Endothelial cell (in vitro differentiated cells): ENCODE results near the gene PEX5L. TPM values are rescaled to one million over a fixed set of nuclear protein-coding genes. Genes with fewer than 3 reads are reported as not detected.

Source experiments
- DNase-seq: peaks from one replicate; pipeline ENCODE4 v3.0.0; 2021; ENCODE audit warnings: low spot score
- H3K27ac Mint-ChIP-seq: one replicate; pipeline ENCODE4 v1.8.0; 2021; ENCODE audit warnings: mixed read lengths, inconsistent platforms; ENCODE audit not compliant: unreplicated experiment
- H3K27me3 Mint-ChIP-seq: one replicate; pipeline ENCODE4 v1.8.0; 2021; ENCODE audit warnings: mild to moderate bottlenecking, moderate library complexity, mixed read lengths, inconsistent platforms; ENCODE audit not compliant: unreplicated experiment
- H3K36me3 Mint-ChIP-seq: one replicate; pipeline ENCODE4 v1.8.0; 2021; ENCODE audit warnings: mild to moderate bottlenecking, low read depth, mixed read lengths, inconsistent platforms; ENCODE audit not compliant: unreplicated experiment
- H3K4me1 Mint-ChIP-seq: one replicate; pipeline ENCODE4 v1.8.0; 2021; ENCODE audit warnings: mild to moderate bottlenecking, mixed read lengths, inconsistent platforms; ENCODE audit not compliant: unreplicated experiment
- H3K4me3 Mint-ChIP-seq: one replicate; pipeline ENCODE4 v1.8.0; 2021; ENCODE audit warnings: mild to moderate bottlenecking, mixed read lengths, inconsistent platforms; ENCODE audit not compliant: unreplicated experiment
- H3K9me3 Mint-ChIP-seq: one replicate; pipeline ENCODE4 v1.8.0; 2021; ENCODE audit warnings: mixed read lengths, inconsistent platforms; ENCODE audit not compliant: unreplicated experiment
- CTCF ChIP-seq: fragments of 200-600 bp; sonication (generic); IDR thresholded peaks from one replicate; pipeline ENCODE4 v1.5.0; 2021; ENCODE audit warnings: antibody characterized with exemption; ENCODE audit not compliant: unreplicated experiment
- total RNA-seq: library from RNA; stranded (reverse); fragmentation: NEBNext Ultra II Directional; extraction: Animal tissue kit (Norgen Biotek cat#: 25700); gene quantifications from one replicate; pipeline ENCODE4 v1.2.1, GENCODE V29; 2021; ENCODE audit not compliant: unreplicated experiment

PEX5L gene
- total RNA-seq, 1 donor from 2014 or later = 5.2 TPM

DNA sequence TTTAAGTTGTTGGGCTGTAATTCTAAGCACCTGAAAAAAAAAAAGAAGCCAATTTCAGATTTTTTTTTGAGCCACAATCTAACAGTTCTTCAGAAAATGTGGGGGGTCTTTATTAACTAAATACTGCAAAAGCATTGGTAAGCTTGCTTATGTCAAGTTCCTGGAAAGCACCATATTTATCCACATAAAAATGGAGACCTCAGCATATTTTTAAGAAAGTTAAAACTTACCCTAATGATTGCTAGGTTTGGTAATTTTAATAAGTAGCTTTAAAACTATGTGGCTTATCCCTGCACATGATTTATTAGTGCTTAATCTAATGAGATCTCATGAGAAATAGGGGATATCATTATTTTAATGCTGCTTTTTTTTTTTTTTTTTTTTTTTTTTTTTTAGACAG, 227.1 kb downstream of the PEX5L start:
- H3K9me3 Mint-ChIP-seq = no peaks in the 10 kb centered on the region
- H3K27me3 Mint-ChIP-seq = peaks cover 1% of the 10 kb centered on the region
- H3K4me1 Mint-ChIP-seq = no peaks in the 10 kb centered on the region
- H3K4me3 Mint-ChIP-seq = no peak overlapping the region
- no peak for TF ChIP-seq CTCF
- DNase-seq = no peak
- H3K36me3 Mint-ChIP-seq = peaks cover 8% of the 10 kb centered on the region
- H3K27ac Mint-ChIP-seq = no peak overlapping the region

DNA sequence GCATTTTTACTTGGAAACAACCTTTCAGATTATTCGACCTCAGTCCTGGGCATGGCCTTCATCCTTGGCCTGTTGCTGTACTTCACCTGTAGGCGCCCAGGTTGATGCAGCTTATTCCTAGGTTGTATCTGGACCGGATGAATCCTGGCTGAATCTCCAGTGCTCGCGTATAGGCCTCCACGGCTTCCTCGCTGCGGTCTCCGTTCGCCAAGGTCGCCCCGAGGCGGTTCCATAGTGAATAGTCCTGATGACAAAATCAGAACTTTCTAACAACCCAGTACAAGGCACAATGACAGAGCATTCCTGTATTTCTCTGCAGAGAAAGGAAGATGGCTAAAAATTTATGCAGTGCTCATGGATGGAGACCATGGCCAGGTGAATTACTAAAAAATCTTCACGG, 229.1 kb downstream of the PEX5L start:
- H3K27me3 Mint-ChIP-seq = peaks cover 1% of the 10 kb centered on the region
- H3K27ac Mint-ChIP-seq = no peak overlapping the region
- no peak overlapping the region for H3K4me3 Mint-ChIP-seq
- DNase-seq = no peak
- no peak for TF ChIP-seq CTCF
- H3K9me3 Mint-ChIP-seq = no peaks in the 10 kb centered on the region
- H3K4me1 Mint-ChIP-seq = no peaks in the 10 kb centered on the region
- H3K36me3 Mint-ChIP-seq = peaks cover 8% of the 10 kb centered on the region

DNA sequence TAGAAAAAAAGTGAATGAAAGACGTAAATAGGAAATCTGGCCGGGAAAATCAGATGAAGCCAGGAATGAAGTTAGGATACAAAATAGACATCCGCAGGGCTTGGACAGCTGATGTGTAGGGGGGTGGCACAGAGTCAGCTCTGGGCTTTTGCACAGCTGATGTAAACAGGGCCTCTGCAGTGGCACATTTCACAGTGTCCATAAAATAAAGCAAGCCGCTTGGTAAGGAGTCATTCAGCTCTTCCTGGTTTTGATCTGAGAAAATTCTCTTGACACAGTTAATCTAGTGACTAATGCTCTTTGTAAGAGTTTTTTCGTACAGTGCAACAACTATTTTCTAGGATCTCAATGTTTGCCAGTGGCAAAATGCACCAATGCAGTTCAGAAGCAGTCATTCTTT, 230.6 kb downstream of the PEX5L start:
- peaks cover 1% of the 10 kb centered on the region for H3K27me3 Mint-ChIP-seq
- H3K36me3 Mint-ChIP-seq = peaks cover 8% of the 10 kb centered on the region
- H3K27ac Mint-ChIP-seq = no peak overlapping the region
- no peak overlapping the region for H3K4me3 Mint-ChIP-seq
- no peak for DNase-seq
- no peak for TF ChIP-seq CTCF
- no peaks in the 10 kb centered on the region for H3K4me1 Mint-ChIP-seq
- H3K9me3 Mint-ChIP-seq = no peaks in the 10 kb centered on the region

GRCh38 chr3:179801856-179802255, 234.9 kb downstream of the PEX5L start:
- H3K27ac Mint-ChIP-seq = no peak overlapping the region
- H3K9me3 Mint-ChIP-seq = no peaks in the 10 kb centered on the region
- TF ChIP-seq CTCF = no peak
- no peaks in the 10 kb centered on the region for H3K27me3 Mint-ChIP-seq
- H3K4me3 Mint-ChIP-seq = no peak overlapping the region
- no peaks in the 10 kb centered on the region for H3K4me1 Mint-ChIP-seq
- no peaks in the 10 kb centered on the region for H3K36me3 Mint-ChIP-seq
- DNase-seq = no peak

DNA sequence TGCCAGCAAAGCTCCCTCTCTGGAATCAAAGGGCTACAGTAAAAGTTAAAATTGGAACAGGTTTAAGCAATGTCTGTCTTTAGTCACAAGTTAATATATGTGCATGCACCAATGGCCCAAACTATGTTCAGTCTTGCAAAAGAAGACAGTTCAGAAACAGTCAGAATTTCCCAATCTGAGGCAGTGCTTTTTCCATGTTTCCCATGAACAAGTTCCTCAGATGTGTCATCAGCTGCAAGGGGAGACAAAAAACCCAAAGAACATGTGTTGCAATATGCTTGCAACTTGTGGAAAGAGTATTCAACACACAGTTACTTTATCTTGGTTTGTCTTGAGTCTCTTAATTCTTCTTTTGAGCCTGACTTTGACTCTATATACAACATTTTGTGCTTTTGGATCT, 235.5 kb downstream of the PEX5L start:
- no peaks in the 10 kb centered on the region for H3K9me3 Mint-ChIP-seq
- H3K27me3 Mint-ChIP-seq = no peaks in the 10 kb centered on the region
- H3K4me1 Mint-ChIP-seq = no peaks in the 10 kb centered on the region
- DNase-seq = no peak
- H3K36me3 Mint-ChIP-seq = no peaks in the 10 kb centered on the region
- no peak for TF ChIP-seq CTCF
- no peak overlapping the region for H3K27ac Mint-ChIP-seq
- H3K4me3 Mint-ChIP-seq = no peak overlapping the region
